ENCODE data around the gene FAM13A. TPM values are rescaled to one million over a fixed set of nuclear protein-coding genes. Genes with fewer than 3 reads are reported as not detected.
A peak's percentile ranks its signal among the peaks of the same experiment; 100 is the strongest.

Gene FAM13A
- total RNA-seq, 3 donors from 2014 or later, result 55.7 to 170 (median 118) TPM

GRCh38 chr4:88821522-88821921, 235.5 kb downstream of the FAM13A start:
- Histone ChIP-seq H3K36me3 (no peaks in the 10 kb centered on the region), H3K9me3 (no peaks in the 10 kb centered on the region), H3K4me3 (peak overlapping the region; percentile 43 to 66 (median 60)), H3K4me1 (peaks cover 0 to 4% of the 10 kb centered on the region in 2 donors), H3K27me3 (no peaks in the 10 kb centered on the region), H3K27ac (peak overlapping the region; percentile 4 to 29)
- intact Hi-C loops (cut with DNase I; ENCODE audit: low total_unique reads), result no loop called here
- TF ChIP-seq POLR2AphosphoS5 (IDR thresholded peaks at IDR 0.05) (no peak), POLR2A (IDR thresholded peaks at IDR 0.05) (no peak)
- TF ChIP-seq, protein P1, sequence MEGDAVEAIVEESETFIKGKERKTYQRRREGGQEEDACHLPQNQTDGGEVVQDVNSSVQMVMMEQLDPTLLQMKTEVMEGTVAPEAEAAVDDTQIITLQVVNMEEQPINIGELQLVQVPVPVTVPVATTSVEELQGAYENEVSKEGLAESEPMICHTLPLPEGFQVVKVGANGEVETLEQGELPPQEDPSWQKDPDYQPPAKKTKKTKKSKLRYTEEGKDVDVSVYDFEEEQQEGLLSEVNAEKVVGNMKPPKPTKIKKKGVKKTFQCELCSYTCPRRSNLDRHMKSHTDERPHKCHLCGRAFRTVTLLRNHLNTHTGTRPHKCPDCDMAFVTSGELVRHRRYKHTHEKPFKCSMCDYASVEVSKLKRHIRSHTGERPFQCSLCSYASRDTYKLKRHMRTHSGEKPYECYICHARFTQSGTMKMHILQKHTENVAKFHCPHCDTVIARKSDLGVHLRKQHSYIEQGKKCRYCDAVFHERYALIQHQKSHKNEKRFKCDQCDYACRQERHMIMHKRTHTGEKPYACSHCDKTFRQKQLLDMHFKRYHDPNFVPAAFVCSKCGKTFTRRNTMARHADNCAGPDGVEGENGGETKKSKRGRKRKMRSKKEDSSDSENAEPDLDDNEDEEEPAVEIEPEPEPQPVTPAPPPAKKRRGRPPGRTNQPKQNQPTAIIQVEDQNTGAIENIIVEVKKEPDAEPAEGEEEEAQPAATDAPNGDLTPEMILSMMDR (IDR thresholded peaks at IDR 0.05), result no peak
- DNase-seq (ENCODE audit: low spot score in 2 of 2), result no peak

DNA sequence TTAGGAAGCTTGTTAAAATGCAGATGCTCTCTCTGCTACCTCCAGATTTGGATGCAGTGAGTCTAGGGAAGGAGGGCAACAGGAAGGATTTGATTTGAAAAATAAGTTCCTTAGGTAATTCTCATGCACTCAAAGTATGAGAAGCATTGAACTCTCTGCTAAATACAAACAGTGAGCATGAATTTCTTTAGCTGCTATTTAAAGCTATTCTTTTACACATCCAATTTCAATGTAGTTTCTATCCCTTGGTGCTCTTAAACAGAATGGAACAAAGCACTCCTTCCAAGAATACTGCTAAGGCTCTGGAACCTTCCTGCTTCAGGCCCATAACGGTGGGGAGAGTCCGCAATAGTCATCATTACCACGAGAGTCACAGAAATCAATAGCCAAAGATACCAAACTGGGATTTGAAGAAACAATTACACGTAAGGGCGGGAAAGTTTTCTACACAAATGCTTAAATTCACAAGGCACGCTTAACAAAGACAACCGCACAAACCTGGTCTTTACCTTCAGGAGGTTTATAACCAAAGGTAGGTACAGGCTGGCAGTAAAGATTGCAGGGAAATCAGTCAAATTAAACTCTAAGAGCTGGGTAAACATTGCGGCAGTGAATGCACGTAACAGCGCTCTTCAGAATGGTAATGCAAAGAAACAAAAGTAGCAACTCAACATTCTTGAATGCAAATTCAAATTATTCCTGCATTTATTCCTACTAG, 236.1 kb downstream of the FAM13A start:
- H3K27me3 ChIP-seq, result no peaks in the 10 kb centered on the region
- H3K9me3 ChIP-seq, result no peaks in the 10 kb centered on the region
- peak overlapping the region; percentile 43 to 66 (median 60) for H3K4me3 ChIP-seq
- intact Hi-C loops (cut with DNase I; ENCODE audit: low total_unique reads), result no loop called here
- H3K27ac ChIP-seq, result peak overlapping the region; percentile 45 to 46
- peaks cover 0 to 4% of the 10 kb centered on the region in 2 donors for H3K4me1 ChIP-seq
- no peaks in the 10 kb centered on the region for H3K36me3 ChIP-seq
- TF ChIP-seq POLR2AphosphoS5 (IDR thresholded peaks at IDR 0.05), result no peak
- TF ChIP-seq, protein P1 (IDR thresholded peaks at IDR 0.05), result no peak
- no peak for DNase-seq (ENCODE audit: low spot score in 2 of 2)

- TF ChIP-seq, protein P1 (IDR thresholded peaks at IDR 0.05), result no peak
- no peak for TF ChIP-seq POLR2AphosphoS5 (IDR thresholded peaks at IDR 0.05)
- TF ChIP-seq POLR2A (IDR thresholded peaks at IDR 0.05), result no peak
- Histone ChIP-seq H3K36me3 (no peaks in the 10 kb centered on the region), H3K9me3 (no peaks in the 10 kb centered on the region), H3K4me3 (peak overlapping the region; percentile 43 to 66 (median 60)), H3K4me1 (peaks cover 0 to 4% of the 10 kb centered on the region in 2 donors), H3K27ac (peak overlapping the region; percentile 45 to 46), H3K27me3 (no peaks in the 10 kb centered on the region)
- intact Hi-C loops (cut with DNase I; ENCODE audit: low total_unique reads), result no loop called here
- no peak for DNase-seq (ENCODE audit: low spot score in 2 of 2)
Observed at GRCh38 chr4:88819818-88820697, 236.9 kb downstream of the FAM13A start.

DNA sequence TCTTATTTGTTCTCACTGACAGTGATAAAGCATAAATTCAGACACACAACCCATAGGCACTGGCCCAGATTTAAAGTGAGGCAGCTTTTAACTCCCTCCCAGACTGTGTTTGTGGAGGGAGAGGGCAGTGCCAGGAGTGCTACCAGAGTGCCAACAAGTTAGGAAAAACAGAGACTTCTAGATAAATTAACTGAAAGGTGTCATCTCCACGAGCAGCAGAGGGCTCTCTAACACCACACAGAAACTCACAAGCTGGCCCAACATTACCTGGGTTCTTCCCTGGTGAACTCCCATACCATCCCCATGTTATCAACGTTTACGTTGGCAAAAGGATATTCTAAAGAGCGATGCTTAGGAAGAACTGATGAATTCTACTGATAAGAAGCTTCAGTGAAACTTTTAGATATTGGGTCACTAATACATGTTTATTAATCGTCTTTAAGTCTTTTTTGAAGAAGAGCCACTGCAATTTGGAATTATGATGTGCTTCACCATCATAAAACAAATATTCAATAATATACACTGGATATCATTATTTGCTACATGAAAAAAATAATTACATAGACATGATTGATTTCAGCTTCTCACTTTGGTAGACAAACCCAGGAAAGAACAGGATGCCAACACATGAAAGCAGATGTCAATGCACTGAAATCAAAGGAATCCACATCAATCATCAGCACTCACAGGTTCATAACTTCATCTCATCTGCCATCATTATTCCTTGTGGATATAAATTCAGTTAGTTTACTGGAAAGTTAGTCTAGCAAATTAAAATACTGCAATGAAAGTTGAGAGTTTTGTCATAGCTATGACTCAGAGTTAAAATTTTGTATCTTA, 238.1 kb downstream of the FAM13A start:
- TF ChIP-seq, protein P1 (IDR thresholded peaks at IDR 0.05), result peak in 2 of 3 donors; percentile 51 to 66
- TF ChIP-seq POLR2A (IDR thresholded peaks at IDR 0.05), result no peak
- no peak for DNase-seq (ENCODE audit: low spot score in 2 of 2)
- peaks cover 0 to 4% of the 10 kb centered on the region in 2 donors for H3K4me1 ChIP-seq
- intact Hi-C loops (cut with DNase I; ENCODE audit: low total_unique reads), result no loop called here
- H3K36me3 ChIP-seq, result no peaks in the 10 kb centered on the region
- H3K27ac ChIP-seq, result peak overlapping the region; percentile 27 to 50
- peak overlapping the region in 2 of 3 donors; percentile 5 to 16 for H3K4me3 ChIP-seq
- no peaks in the 10 kb centered on the region for H3K9me3 ChIP-seq
- H3K27me3 ChIP-seq, result no peaks in the 10 kb centered on the region

All from breast epithelium (tissue), 4 donors.